HEK293 (cell line): ENCODE data around the gene ANKRD33B.

Experiments used
- CTCF ChIA-PET: fragments of 350-600 bp; formaldehyde crosslinking; extraction: SDS; loops from one replicate; lab custom pipeline; 2021; ENCODE audit warnings: antibody characterized with exemption; lab: Yijun Ruan, JAX
- POLR2A ChIA-PET: fragments of 300-600 bp; formaldehyde crosslinking; extraction: SDS; loops from one replicate; lab custom pipeline; 2020; ENCODE audit warnings: antibody characterized with exemption, inconsistent platforms; lab: Yijun Ruan, JAX
- H3K27ac ChIP-seq: fragments of 200-500 bp; sonication (Bioruptor generic); 2 replicates; pipeline ENCODE4 v1.5.1; 2014; ENCODE audit warnings: low read depth, low read length, control low read depth, inconsistent platforms; ENCODE audit errors: extremely low read depth
- H3K36me3 ChIP-seq, 2 experiments: fragments of 200-500 bp in 1 of 2; sonication (Bioruptor generic) in 1 of 2; 1 replicate in 1 of 2; 2 replicates in 1 of 2; pipeline ENCODE4 v1.5.1; 2014 to 2017; ENCODE audit warnings: inconsistent platforms in 2 of 2, low read length in 2 of 2; ENCODE audit not compliant: control insufficient read depth in 2 of 2, insufficient read depth in 1 of 2
- H3K4me1 ChIP-seq: fragments of 200-500 bp; sonication (Bioruptor generic); 2 replicates; pipeline ENCODE4 v1.5.1; 2014; ENCODE audit warnings: mild to moderate bottlenecking, low read length, inconsistent platforms; ENCODE audit not compliant: control insufficient read depth, insufficient read depth
- H3K4me3 ChIP-seq: 2 replicates; pipeline ENCODE4 v1.5.1; 2011; ENCODE audit warnings: low read depth, mild to moderate bottlenecking, control low read depth, low read length, moderate library complexity
- H3K9me3 ChIP-seq: fragments of 200-500 bp; sonication (Bioruptor generic); 2 replicates; pipeline ENCODE4 v1.5.1; 2014; ENCODE audit warnings: low read depth, low read length, inconsistent platforms; ENCODE audit not compliant: control insufficient read depth, insufficient read depth
- FEZF1 ChIP-seq: fragments of 450-650 bp; formaldehyde crosslinking; IDR thresholded peaks from 2 replicates; pipeline ENCODE4 v1.5.1; 2016; ENCODE audit warnings: missing biosample characterization, missing genetic modification characterization
- KLF1 ChIP-seq: fragments of 450-650 bp; formaldehyde crosslinking; IDR thresholded peaks from 2 replicates; pipeline ENCODE4 v1.5.1; 2016; ENCODE audit warnings: missing biosample characterization, missing genetic modification characterization
- REPIN1 ChIP-seq: fragments of 450-650 bp; formaldehyde crosslinking; IDR thresholded peaks from 2 replicates; pipeline ENCODE4 v1.5.1; 2017; ENCODE audit warnings: missing biosample characterization, missing genetic modification characterization, low read depth
- TSHZ1 ChIP-seq: fragments of 450-650 bp; formaldehyde crosslinking; IDR thresholded peaks from 2 replicates; pipeline ENCODE4 v1.5.1; 2016; ENCODE audit warnings: missing biosample characterization, missing genetic modification characterization, borderline replicate concordance
- ZBTB21 ChIP-seq: fragments of 450-650 bp; formaldehyde crosslinking; IDR thresholded peaks from 2 replicates; pipeline ENCODE4 v1.5.1; 2017; ENCODE audit warnings: missing biosample characterization, missing genetic modification characterization
- ZNF146 ChIP-seq: fragments of 450-650 bp; formaldehyde crosslinking; IDR thresholded peaks from 2 replicates; pipeline ENCODE4 v1.5.1; 2016; ENCODE audit warnings: missing biosample characterization, missing genetic modification characterization
- ZNF16 ChIP-seq: fragments of 450-650 bp; formaldehyde crosslinking; IDR thresholded peaks from 2 replicates; pipeline ENCODE4 v1.5.1; 2016; ENCODE audit warnings: low read depth, missing biosample characterization, missing genetic modification characterization
- ZNF175 ChIP-seq: fragments of 450-650 bp; formaldehyde crosslinking; IDR thresholded peaks from 2 replicates; pipeline ENCODE4 v1.5.1; 2016; ENCODE audit warnings: missing biosample characterization, missing genetic modification characterization
- ZNF362 ChIP-seq: fragments of 450-650 bp; formaldehyde crosslinking; IDR thresholded peaks from 2 replicates; pipeline ENCODE4 v1.5.1; 2016; ENCODE audit warnings: missing biosample characterization, missing genetic modification characterization
- ZNF398 ChIP-seq: fragments of 450-650 bp; formaldehyde crosslinking; IDR thresholded peaks from 2 replicates; pipeline ENCODE4 v1.5.1; 2017; ENCODE audit warnings: missing biosample characterization, missing genetic modification characterization
- ZNF514 ChIP-seq: fragments of 450-650 bp; formaldehyde crosslinking; IDR thresholded peaks from 2 replicates; pipeline ENCODE4 v1.5.1; 2016; ENCODE audit warnings: missing biosample characterization, missing genetic modification characterization
- ZNF585B ChIP-seq: fragments of 450-650 bp; formaldehyde crosslinking; IDR thresholded peaks from 2 replicates; pipeline ENCODE4 v1.5.1; 2016; ENCODE audit warnings: missing biosample characterization, missing genetic modification characterization
- ZNF621 ChIP-seq: fragments of 450-650 bp; formaldehyde crosslinking; IDR thresholded peaks from 2 replicates; pipeline ENCODE4 v1.5.1; 2017; ENCODE audit warnings: missing biosample characterization, missing genetic modification characterization
- ZNF626 ChIP-seq: fragments of 450-650 bp; sonication (Bioruptor Pico); formaldehyde crosslinking; IDR thresholded peaks from 2 replicates; pipeline ENCODE4 v1.5.1; 2018; ENCODE audit warnings: missing biosample characterization, missing genetic modification characterization, inconsistent platforms
- ZNF670 ChIP-seq: fragments of 450-650 bp; formaldehyde crosslinking; IDR thresholded peaks from 2 replicates; pipeline ENCODE4 v1.5.1; 2016; ENCODE audit warnings: missing biosample characterization, missing genetic modification characterization, low read depth

ANKRD33B gene

DNA sequence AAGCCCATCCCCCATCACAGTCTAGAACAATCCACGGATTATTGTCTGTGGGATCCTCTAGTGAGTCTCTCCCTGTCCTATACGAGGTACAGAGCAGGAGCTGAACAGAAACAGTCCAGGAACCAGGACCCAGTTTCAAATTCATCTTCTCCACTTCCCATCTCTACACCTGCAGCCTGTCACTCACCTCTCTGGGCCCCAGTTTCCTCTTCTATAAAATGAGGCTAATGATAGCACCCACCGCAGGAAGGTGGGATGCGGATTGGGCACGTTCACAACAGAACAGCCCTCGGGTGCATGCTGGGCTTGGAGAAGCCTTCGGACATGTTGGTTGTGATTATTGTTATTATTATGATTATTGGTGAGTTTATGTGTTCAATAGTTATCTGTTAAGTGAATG lies 78.5 kb downstream of the ANKRD33B start:
- no peak overlapping the region for H3K27ac ChIP-seq
- ChIA-PET CTCF (interaction anchor here (0.6 kb wide), 1 partner anchor 22 kb away, joined by 3 read pairs; no protein-coding TSS in a partner anchor), POLR2A (interaction anchor here (0.5 kb wide), 1 partner anchor 209 kb away, joined by 3 read pairs; no protein-coding TSS in a partner anchor)
- H3K36me3 ChIP-seq = peaks cover 0 to 6% of the 10 kb centered on the region in 2 experiments; a peak in 1 of 3 replicates
- no peak for TF ChIP-seq ZNF362 (tag by site-specific recombination)
- H3K9me3 ChIP-seq = no peaks in the 10 kb centered on the region
- H3K4me3 ChIP-seq = no peak overlapping the region
- H3K4me1 ChIP-seq = no peaks in the 10 kb centered on the region

GRCh38 chr5:10644192-10644591 lies 80.3 kb downstream of the ANKRD33B start:
- Histone ChIP-seq H3K36me3 (no peaks in the 10 kb centered on the region), H3K9me3 (no peaks in the 10 kb centered on the region), H3K4me1 (no peaks in the 10 kb centered on the region), H3K27ac (no peak overlapping the region), H3K4me3 (no peak overlapping the region)
- ChIA-PET POLR2A (no interaction called here), CTCF (interaction anchor here (0.7 kb wide), 1 partner anchor 60 kb away, joined by 4 read pairs; no protein-coding TSS in a partner anchor)
- TF ChIP-seq TSHZ1 = no peak
- no peak for TF ChIP-seq ZNF146

DNA sequence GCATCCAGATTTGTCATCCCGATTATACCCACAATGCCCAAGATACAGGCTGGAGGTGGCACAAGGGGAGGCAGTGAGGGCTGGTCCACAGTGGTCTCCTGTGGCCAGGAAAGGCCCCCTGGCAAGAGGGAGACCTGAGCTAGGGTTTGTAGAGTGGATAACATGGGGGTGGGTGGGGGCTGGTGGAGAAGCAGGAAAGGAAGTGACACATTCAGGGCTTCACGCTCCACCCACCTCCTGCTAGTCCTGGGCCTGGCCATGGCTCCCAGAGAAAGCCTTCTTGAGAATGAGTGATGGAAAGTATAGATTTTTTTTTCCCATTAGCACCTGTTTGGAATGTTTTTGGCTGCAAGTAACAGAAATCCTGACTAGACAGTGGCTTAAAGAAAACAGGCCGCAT lies 81.3 kb downstream of the ANKRD33B start:
- Histone ChIP-seq H3K36me3 (no peaks in the 10 kb centered on the region), H3K4me3 (no peak overlapping the region), H3K4me1 (no peaks in the 10 kb centered on the region), H3K9me3 (no peaks in the 10 kb centered on the region), H3K27ac (no peak overlapping the region)
- TF ChIP-seq ZNF585B (tag by site-specific recombination) (no peak), REPIN1 (tag by site-specific recombination) (no peak), ZNF670 (tag by site-specific recombination) (no peak), ZNF621 (tag by site-specific recombination) (no peak)
- POLR2A ChIA-PET = interaction anchor here (0.5 kb wide), 1 partner anchor 198 kb away, joined by 3 read pairs; no protein-coding TSS in a partner anchor
- CTCF ChIA-PET = interaction anchor here (1.3 kb wide), 1 partner anchor 17 kb away, joined by 9 read pairs; no protein-coding TSS in a partner anchor

- H3K4me1 ChIP-seq = no peaks in the 10 kb centered on the region
- H3K4me3 ChIP-seq = no peak overlapping the region
- ChIA-PET POLR2A (interaction anchor here (0.5 kb wide), 1 partner anchor 199 kb away, joined by 3 read pairs; no protein-coding TSS in a partner anchor), CTCF (interaction anchor here (0.6 to 1.3 kb wide), 2 partner anchors 17 to 193 kb away, joined by 3 to 9 read pairs; no protein-coding TSS in a partner anchor)
- H3K9me3 ChIP-seq = no peaks in the 10 kb centered on the region
- peaks cover 0 to 4% of the 10 kb centered on the region in 2 experiments; a peak in 1 of 3 replicates for H3K36me3 ChIP-seq
- no peak for TF ChIP-seq ZNF398 (tag by site-specific recombination)
- TF ChIP-seq ZNF514 (tag by site-specific recombination) = no peak
- no peak for TF ChIP-seq KLF1 (tag by site-specific recombination)
- TF ChIP-seq FEZF1 = no peak
- no peak for TF ChIP-seq ZNF626 (tag by site-specific recombination)
- TF ChIP-seq ZNF16 (tag by site-specific recombination) = no peak
- TF ChIP-seq ZNF175 (tag by site-specific recombination) = no peak
- no peak for TF ChIP-seq ZBTB21 (tag by site-specific recombination)
- TF ChIP-seq, all 188 proteins: peak for 0
- no peak overlapping the region for H3K27ac ChIP-seq
Observed at GRCh38 chr5:10645671-10646070, 81.8 kb downstream of the ANKRD33B start.
